NCI-H510A (cell line): ENCODE measurements around the gene RBFOX2.
A peak's percentile ranks its signal among the peaks of the same experiment; 100 is the strongest.
"Not testable (repeated sequence)": the region's sequence is repeated elsewhere in the genome, so short reads cannot be mapped to it uniquely, and the experiment has no call there.

Experiments
- DNase-seq: peaks from one replicate; lab custom pipeline; 2025; lab: John Stamatoyannopoulos, UW

RBFOX2 gene

GRCh38 chr22:35733791-35734516, 294.7 kb downstream of the RBFOX2 start:
- no peak for DNase-seq

- no peak for DNase-seq
Measured at GRCh38 chr22:35733036-35733435, 295.6 kb downstream of the RBFOX2 start.

- no peak for DNase-seq
Measured at GRCh38 chr22:35732116-35732515, 296.5 kb downstream of the RBFOX2 start.

- DNase-seq: no peak
Measured at GRCh38 chr22:35731321-35731720, 297.3 kb downstream of the RBFOX2 start.

- DNase-seq: no peak
Measured at GRCh38 chr22:35729309-35729698, 299.3 kb downstream of the RBFOX2 start.

- DNase-seq: peak; percentile 34
Measured at GRCh38 chr22:35728639-35729308, 299.9 kb downstream of the RBFOX2 start.

- no peak for DNase-seq
Measured at GRCh38 chr22:35727436-35727835, 301.2 kb downstream of the RBFOX2 start.

- DNase-seq: no peak
Measured at GRCh38 chr22:35726933-35727332, 301.7 kb downstream of the RBFOX2 start.

GRCh38 chr22:35726398-35726797, 302.2 kb downstream of the RBFOX2 start:
- DNase-seq: no peak

- no peak for DNase-seq
Measured at GRCh38 chr22:35725521-35725920, 303.1 kb downstream of the RBFOX2 start.

GRCh38 chr22:35721960-35722359, 306.7 kb downstream of the RBFOX2 start:
- DNase-seq: no peak

GRCh38 chr22:35719212-35719875, 309.3 kb downstream of the RBFOX2 start:
- no peak for DNase-seq

GRCh38 chr22:35717572-35717971, 311.1 kb downstream of the RBFOX2 start, which contains the start of gene APOL5:
TSS of gene APOL5 (plus strand) at chr22:35717872. CDS start at chr22:35717872, 0 bp downstream.
- no peak for DNase-seq

- DNase-seq: no peak
Measured at GRCh38 chr22:35712672-35713071, 316.0 kb downstream of the RBFOX2 start.

- DNase-seq: no peak
Measured at GRCh38 chr22:35711336-35711735, 317.3 kb downstream of the RBFOX2 start.

- no peak for DNase-seq
Measured at GRCh38 chr22:35708917-35709316, 319.7 kb downstream of the RBFOX2 start.

- no peak for DNase-seq
Measured at GRCh38 chr22:35708453-35708852, 320.2 kb downstream of the RBFOX2 start.

- no peak for DNase-seq
Measured at GRCh38 chr22:35705141-35705540, 323.5 kb downstream of the RBFOX2 start.

- DNase-seq: no peak
Measured at GRCh38 chr22:35703861-35704584, 324.6 kb downstream of the RBFOX2 start.

GRCh38 chr22:35699852-35700251, 328.8 kb downstream of the RBFOX2 start:
- DNase-seq: not testable (repeated sequence)

- DNase-seq: no peak
Measured at GRCh38 chr22:35697142-35697541, 331.5 kb downstream of the RBFOX2 start.

GRCh38 chr22:35695202-35695601, 333.4 kb downstream of the RBFOX2 start:
- no peak for DNase-seq
